Right hindlimb (tissue), 1 donor: ENCODE results near the gene PTGES2.
"Not testable (repeated sequence)": the region's sequence is repeated elsewhere in the genome, so short reads cannot be mapped to it uniquely, and the experiment has no call there.

Experiments
- DNase-seq: peaks from one replicate; pipeline ENCODE4 v3.0.0-alpha.2; 2018

PTGES2 gene

DNA sequence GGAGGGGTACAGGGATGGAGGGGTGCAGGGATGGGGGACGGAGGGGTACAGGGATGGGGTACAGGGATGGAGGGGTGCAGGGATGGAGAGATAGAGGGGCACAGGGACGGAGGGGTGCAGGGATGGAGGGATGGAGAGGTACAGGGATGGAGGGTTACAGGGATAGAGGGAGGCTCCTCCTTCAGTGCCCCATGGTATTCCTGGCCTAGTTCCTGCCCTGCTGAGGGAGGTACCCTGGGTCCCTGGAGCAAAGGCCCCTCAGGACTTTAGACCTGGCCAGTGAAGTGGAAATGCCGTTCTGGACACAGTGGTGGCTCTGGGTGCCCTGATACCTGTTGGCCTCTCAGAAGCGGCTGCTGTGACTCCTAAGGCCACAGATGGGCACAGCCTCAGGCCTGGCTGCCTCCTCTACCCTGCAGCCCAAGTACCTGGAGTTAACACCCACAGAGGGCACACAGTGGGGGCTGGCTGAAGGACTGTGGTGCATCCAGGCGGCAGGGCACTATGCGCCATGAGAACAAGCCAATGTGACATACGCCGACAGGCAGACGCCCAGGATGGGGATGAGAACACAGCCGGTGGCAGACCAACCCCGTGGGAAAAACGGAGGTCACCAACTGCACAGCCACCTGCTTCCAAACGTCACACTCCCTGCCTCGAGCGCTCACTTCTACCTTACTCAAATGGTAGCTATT lies 8.4 kb downstream of the PTGES2 start:
- DNase-seq: peak; percentile 42

DNA sequence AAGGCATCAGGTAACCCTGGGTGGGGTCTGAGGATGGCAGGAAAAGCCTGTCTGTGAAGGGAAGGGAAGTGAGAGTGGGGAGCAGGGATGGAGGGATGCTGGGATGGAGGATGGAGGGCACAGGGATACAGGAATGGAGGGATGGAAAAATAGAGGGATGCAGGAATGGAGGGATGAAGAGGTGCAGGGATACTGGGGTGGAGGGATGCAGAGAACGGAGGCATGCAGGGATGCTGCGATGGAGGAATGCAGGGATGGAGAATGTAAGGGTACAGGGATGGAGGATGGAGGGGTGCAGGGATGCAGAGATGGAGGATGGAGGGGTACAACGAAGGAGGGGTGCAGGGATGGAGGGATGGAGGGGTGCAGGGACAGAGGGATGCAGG lies 9.1 kb downstream of the PTGES2 start:
- no peak for DNase-seq

DNA sequence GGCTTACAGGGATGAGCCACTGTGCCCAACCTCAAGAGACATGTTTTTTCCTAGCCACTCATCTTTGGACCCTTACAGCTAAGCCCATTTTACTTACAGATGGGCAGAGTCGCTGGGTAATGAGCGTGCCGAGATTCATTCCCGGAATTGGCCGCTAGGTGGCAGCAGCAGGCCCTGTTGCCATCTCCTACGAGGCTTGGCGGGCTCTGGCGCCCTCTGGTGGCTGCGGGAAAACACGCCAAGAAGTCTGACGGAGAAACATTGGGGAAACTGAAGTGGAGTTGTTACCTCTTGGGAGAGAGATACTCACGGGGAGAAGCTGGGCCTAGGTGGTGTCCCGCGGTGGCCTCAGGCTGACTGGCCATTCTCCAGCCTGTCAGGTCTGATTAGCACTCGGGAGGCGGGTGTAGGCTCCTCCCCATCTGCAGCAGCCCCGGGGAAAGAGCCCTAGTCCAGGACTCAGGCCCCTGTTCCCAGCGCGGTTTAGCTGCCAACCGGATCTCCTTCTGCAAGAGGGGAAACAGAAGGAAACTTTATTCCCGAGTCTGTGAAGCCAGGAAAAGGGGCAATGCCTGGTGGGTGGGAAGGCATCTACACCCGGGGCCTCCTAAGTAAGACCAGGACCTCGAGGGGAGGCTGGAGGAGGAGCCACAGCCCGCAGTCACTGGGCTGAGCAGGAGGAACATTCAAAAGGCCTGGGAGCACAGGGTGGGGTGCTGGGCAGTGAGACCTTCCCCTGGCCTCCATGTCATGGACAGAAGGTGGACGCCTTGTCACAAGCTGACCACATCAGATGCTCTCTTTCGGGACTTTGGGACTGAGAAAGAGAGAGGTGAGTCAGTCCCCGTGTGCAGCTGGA lies 9.7 kb downstream of the PTGES2 start:
- peak; percentile 94 for DNase-seq

- peak; percentile 12 for DNase-seq
These were observed 11.1 kb downstream of the PTGES2 start for GRCh38 chr9:128116104-128117083.

DNA sequence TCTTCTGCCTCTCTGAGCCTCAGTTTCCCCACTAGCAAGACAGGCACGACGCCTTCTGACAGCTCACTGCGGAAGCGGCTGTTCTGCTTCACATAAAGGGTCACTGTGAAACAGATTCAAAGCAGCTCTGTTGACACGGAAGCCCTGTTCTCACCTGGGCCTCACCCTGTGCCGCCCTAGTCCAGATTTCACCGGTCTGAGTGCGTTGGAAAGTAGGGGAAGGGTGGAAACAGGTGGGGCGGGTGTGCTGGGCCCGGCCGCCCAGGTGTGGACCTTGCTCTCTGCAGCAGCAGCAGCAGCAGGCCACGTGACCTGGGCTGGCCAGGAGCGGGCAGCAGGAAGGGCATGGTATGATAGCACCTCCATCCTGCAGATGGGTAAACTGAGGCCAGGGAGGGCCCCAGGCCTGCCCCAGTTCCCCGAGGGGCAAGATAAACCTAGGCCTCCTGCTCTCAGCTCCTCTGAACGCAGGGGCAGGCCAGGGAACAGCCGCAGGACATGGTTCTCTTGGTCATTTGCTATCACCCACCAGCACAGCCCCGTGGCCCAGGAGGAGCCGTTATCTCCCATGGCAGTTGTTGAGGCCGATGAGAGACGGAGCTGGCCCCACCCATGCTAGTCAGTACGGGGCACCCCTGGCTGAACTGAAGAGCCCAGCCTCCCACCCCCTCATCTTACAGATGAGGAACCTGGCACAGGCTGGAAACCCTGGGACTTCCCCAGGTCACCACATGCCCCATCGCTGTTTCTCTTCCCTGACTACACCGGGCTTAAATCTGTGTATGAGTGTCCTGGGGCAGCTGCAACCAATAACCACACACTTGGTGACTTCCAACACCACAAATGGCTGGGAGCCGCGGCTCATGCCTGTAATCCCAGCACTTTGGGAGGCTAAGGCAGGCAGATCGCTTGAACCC lies 12.1 kb downstream of the PTGES2 start:
- peak; percentile 19 for DNase-seq

DNA sequence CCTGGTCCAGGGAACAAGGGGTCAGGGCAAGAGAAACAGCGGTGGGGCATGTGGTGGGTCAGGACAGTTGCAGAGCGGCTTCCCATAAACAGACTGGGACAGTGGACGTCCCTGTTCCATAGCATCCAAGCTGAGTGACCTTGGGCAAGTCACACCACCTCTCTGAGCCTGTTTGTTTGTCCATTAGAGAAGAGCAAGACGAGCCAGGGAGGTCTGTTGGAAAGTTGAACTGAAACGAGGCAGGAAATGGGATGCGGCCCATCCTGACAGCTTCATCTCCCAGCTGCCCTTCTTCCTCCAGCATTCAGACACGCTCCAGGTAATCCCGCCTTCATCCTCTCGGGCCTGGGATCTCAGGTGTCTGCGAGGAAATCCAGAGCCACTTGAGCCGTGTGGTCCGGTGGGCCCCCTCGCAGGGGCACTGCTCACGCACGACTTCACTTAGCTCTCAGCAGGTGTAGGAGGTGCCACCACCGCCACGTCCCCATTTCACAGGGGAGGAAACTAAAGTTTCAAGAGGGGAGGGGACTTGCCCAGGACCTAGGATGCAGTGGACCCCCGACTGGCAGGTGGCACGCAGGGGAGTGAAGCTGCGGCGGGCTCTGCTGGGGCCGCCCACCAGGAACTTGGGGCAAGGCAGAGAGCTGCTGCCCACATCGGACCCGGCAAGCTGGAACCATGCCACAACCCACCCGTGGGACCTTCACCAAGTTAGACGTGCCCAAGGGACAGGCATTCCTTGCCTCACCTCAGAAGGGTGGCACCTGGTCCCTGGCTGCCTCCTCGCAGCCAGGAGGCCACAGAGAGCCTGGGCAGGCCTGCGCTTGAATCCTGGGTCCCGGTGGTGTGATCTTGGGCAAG lies 13.0 kb downstream of the PTGES2 start:
- DNase-seq: peak; percentile 26

GRCh38 chr9:128113526-128114325 lies 13.8 kb downstream of the PTGES2 start:
- peak; percentile 16 for DNase-seq

DNA sequence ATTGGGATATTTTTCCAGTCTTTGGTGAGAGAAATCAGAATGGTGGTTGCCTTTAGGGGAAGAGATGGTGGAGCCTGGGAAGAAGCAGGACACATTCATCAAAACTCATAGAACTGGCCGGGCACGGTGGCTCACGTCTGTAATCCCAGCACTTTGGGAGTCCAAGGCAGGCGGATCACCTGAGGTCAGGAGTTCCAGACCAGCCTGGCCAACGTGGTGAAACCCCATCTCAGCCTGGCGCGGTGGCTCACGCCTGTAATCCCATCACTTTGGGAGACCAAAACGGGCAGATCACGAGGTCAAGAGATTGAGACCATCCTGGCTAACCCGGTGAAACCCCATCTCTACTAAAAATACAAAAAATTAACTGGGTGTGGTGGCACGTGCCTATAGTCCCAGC lies 15.8 kb downstream of the PTGES2 start:
- DNase-seq: not testable (repeated sequence)

- DNase-seq: no peak
These were observed 18.3 kb downstream of the PTGES2 start for GRCh38 chr9:128109050-128109709.

- DNase-seq: no peak
These were observed 19.1 kb downstream of the PTGES2 start for GRCh38 chr9:128108269-128109049.

- no peak for DNase-seq
These were observed 19.9 kb downstream of the PTGES2 start for GRCh38 chr9:128107468-128108268.

DNA sequence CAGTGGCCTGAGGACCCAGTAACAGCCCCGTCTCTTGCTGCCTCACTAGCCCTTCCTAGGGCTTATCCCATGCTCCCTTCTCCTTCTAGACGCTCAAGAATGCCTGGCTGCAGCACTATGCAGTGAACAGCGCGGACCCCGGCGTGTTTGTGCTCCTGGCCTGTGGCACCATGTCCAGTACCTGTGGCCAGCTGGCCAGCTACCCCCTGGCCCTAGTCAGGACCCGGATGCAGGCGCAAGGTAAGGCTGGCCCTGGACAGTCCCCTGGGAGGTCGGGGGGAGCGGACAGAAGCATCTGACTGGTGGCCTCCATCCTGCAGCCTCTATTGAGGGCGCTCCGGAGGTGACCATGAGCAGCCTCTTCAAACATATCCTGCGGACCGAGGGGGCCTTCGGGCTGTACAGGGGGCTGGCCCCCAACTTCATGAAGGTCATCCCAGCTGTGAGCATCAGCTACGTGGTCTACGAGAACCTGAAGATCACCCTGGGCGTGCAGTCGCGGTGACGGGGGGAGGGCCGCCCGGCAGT lies 20.5 kb downstream of the PTGES2 start:
- no peak for DNase-seq

GRCh38 chr9:128106181-128106939 lies 21.2 kb downstream of the PTGES2 start:
- no peak for DNase-seq

DNA sequence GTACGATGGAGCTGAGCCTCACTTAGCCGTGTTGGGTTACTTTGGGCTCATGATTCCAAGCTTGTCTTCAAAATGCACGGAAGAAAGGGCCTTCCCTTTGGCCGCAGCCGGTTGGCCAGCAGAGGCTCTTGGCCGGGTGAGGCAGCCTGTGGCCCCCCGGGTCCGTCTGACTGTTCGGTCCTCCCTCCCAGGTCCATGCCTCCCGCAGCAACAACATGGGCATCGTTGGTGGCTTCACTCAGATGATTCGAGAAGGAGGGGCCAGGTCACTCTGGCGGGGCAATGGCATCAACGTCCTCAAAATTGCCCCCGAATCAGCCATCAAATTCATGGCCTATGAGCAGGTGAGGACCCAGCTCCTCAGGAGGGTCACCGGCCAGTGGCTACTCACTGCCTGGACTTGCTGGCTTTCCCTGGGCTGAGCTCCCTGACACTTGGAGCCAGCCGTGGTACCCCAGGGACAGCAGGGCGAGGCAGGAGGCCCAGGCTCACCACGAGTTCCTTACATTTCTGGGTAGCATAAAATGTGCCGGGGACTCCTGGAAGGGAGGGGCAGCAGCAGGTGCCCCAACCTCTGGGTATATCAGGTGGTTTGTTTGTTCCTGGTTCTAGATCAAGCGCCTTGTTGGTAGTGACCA lies 21.9 kb downstream of the PTGES2 start:
- no peak for DNase-seq

DNA sequence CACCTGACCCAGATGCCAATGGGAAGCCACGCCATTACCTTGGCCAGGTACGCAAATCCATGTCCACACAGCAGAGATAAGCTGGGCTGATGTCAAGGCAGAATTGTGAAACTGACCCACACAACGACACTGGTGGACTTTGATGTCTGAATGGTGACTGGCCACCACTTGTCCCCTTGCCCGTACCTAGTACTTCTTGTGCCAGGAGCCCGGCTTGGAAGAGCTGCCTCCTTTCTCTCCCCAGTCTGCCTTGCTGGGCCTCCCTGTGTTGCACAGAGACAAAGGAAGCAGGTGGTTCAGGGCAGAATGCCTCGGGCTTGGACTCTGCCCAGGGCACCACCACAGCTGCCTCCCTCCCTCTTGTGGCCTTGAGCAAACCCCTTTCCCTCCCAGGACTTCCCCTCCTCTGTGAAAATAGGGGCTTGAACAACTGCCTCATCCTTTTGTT lies 23.3 kb downstream of the PTGES2 start:
- peak; percentile 72 for DNase-seq

DNA sequence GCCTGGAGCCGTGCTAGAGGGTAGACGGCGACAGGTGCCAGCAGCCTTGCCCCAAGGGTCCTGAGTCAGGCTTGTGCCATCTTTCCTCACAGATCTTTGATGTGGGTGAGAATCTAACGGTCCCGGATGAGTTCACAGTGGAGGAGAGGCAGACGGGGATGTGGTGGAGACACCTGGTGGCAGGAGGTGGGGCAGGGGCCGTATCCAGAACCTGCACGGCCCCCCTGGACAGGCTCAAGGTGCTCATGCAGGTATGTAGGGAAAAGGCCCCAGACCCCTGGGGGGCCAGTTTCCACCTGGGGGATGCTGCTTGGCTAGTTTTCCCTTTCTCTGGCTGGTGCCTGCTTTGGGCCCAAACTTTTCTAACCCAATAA lies 24.0 kb downstream of the PTGES2 start:
- DNase-seq: no peak
